ENCODE results near the gene AKAP8L.
A peak's percentile ranks its signal among the peaks of the same experiment; 100 is the strongest.
"Not testable (repeated sequence)": the region's sequence is repeated elsewhere in the genome, so short reads cannot be mapped to it uniquely, and the experiment has no call there.

AKAP8L gene

GRCh38 chr19:15340086-15340485, 78.7 kb downstream of the AKAP8L start:
- DNase-seq = no peak

GRCh38 chr19:15337202-15337601, 81.6 kb downstream of the AKAP8L start:
- no peak for DNase-seq

- not testable (repeated sequence) for DNase-seq
Measured at GRCh38 chr19:15335992-15336391, 82.8 kb downstream of the AKAP8L start.

GRCh38 chr19:15332311-15332996, 86.3 kb downstream of the AKAP8L start, which contains the start of gene BRD4:
Gene BRD4 (minus strand): TSS chr19:15332539. CDS start chr19:15273099, 59,440 bp downstream.
- peak in 1 of 2 experiments; percentile 40 for DNase-seq

GRCh38 chr19:15331419-15332310, 87.1 kb downstream of the AKAP8L start:
- DNase-seq = peak in 1 of 2 experiments; percentile 24

- DNase-seq = peak in 1 of 2 experiments; percentile 40
Measured at GRCh38 chr19:15330801-15331418, 87.9 kb downstream of the AKAP8L start.

All from SW 1271 (cell line).